Hepatocyte (in vitro differentiated cells): ENCODE data around the gene MDFI. TPM values are rescaled to one million over a fixed set of nuclear protein-coding genes. Genes with fewer than 3 reads are reported as not detected.
A peak's percentile ranks its signal among the peaks of the same experiment; 100 is the strongest.

Source experiments
- DNase-seq: peaks from one replicate; pipeline ENCODE4 v3.0.0-alpha.2; 2016; ENCODE audit warnings: low spot score
- H2AFZ ChIP-seq: fragments of 200-600 bp; sonication (generic); 2 replicates; pipeline ENCODE4 v1.6.0; 2016; ENCODE audit warnings: antibody characterized with exemption, mild to moderate bottlenecking
- H3K27ac ChIP-seq: fragments of 200-600 bp; sonication (generic); 2 replicates; pipeline ENCODE4 v1.5.1; 2016; ENCODE audit warnings: mild to moderate bottlenecking
- H3K27me3 ChIP-seq: fragments of 200-600 bp; sonication (generic); 2 replicates; pipeline ENCODE4 v1.6.1; 2016
- H3K36me3 ChIP-seq: fragments of 200-600 bp; sonication (generic); replicated peaks from 2 replicates; pipeline ENCODE4 v1.5.1; 2016; ENCODE audit warnings: low read depth; ENCODE audit not compliant: insufficient read depth
- H3K4me1 ChIP-seq: fragments of 200-600 bp; sonication (generic); 2 replicates; pipeline ENCODE4 v1.5.1; 2016; ENCODE audit warnings: mild to moderate bottlenecking, moderate library complexity; ENCODE audit not compliant: insufficient read depth
- H3K4me2 ChIP-seq: fragments of 200-600 bp; sonication (generic); 2 replicates; pipeline ENCODE4 v1.6.0; 2016
- H3K4me3 ChIP-seq: fragments of 200-600 bp; sonication (generic); 2 replicates; pipeline ENCODE4 v1.5.1; 2016; ENCODE audit warnings: mild to moderate bottlenecking
- H3K79me2 ChIP-seq: fragments of 200-600 bp; sonication (generic); 2 replicates; pipeline ENCODE4 v1.6.0; 2017; ENCODE audit warnings: mild to moderate bottlenecking
- H3K9me2 ChIP-seq: fragments of 200-600 bp; sonication (generic); replicated peaks from 2 replicates; pipeline ENCODE4 v1.6.0; 2017; ENCODE audit warnings: mild to moderate bottlenecking; ENCODE audit not compliant: insufficient read depth
- H3K9me3 ChIP-seq: fragments of 200-600 bp; sonication (generic); 2 replicates; pipeline ENCODE4 v1.5.1; 2016; ENCODE audit warnings: low read depth, mild to moderate bottlenecking
- H4K20me1 ChIP-seq: fragments of 200-600 bp; sonication (generic); 2 replicates; pipeline ENCODE4 v1.6.0; 2016; ENCODE audit warnings: mild to moderate bottlenecking; ENCODE audit not compliant: insufficient read depth, poor library complexity, severe bottlenecking
- EZH2 ChIP-seq: fragments of 200-600 bp; sonication (generic); IDR thresholded peaks from 2 replicates; pipeline ENCODE4 v1.6.1; 2016; ENCODE audit warnings: antibody characterized with exemption, mild to moderate bottlenecking, borderline replicate concordance
- EZH2phosphoT487 ChIP-seq: fragments of 200-600 bp; sonication (generic); IDR thresholded peaks from one replicate; pipeline ENCODE4 v1.6.1; 2018; ENCODE audit warnings: antibody characterized with exemption, mild to moderate bottlenecking, low read depth, moderate library complexity; ENCODE audit not compliant: unreplicated experiment, severe bottlenecking
- WGBS: methylation state at CpG from one replicate; pipeline ENCODE4 v1.1.6; 2016; ENCODE audit warnings: low lambda C conversion rate; ENCODE audit errors: missing lambda C conversion rate; 5-methylcytosine and 5-hydroxymethylcytosine counted together
- polyA plus RNA-seq: library from polyadenylated mRNA; unstranded; fragments of >200 nt; fragmentation: Nextera tagmentation; extraction: Ambion mirVana; gene quantifications from 2 replicates; pipeline ENCODE4 v1.2.1, GENCODE V29; 2016
- total RNA-seq: library from RNA; depleted of rRNA; stranded (reverse); fragments of >200 nt; gene quantifications from 2 replicates; pipeline ENCODE4 v1.2.3, GENCODE V29; 2014
- TF ChIP-seq, protein P1 (sequence below): fragments of 200-600 bp; sonication (generic); IDR thresholded peaks from 2 replicates; pipeline ENCODE4 v1.5.1; 2016; ENCODE audit warnings: antibody characterized with exemption, mild to moderate bottlenecking; ENCODE audit not compliant: poor library complexity

The MDFI gene
- total and polyA plus RNA-seq, 2 experiments from 2014 or later, result 45.2 to 106 TPM

DNA sequence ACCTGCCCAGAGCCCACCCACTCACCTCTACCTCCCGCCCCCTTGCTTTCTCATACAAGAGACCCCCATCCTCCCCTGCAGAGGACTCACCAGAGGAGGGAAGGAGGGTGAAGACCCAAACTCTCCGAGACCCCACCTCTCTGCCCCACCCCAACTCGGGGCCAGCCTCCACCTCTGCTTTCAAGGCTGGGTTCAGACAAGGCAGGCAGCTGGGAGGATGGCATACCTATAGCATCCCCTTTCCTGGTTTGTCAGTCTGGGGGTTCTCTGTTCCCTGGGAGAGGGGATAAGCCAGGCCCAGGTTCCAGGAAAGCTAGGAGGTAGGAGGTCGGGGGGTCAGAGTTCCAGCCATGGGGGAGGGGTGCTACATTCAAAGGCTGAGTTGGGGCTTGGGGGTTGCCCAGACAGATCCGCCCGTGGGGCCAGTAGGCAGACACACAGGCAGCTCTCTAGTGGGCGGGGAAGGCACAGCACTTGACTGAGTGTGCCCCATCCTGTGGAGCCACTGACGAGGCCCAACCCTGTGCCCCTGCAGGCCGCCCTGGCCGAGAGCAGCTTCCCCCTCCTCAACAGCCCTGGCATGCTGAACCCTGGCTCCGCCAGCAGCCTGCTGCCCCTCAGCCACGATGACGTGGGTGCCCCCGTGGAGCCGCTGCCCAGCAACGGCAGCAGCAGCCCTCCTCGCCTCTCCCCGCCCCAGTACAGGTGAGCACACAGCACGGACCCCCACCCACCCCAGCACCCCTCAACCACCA lies 40.8 kb upstream of the MDFI start:
- Histone ChIP-seq H3K4me1 (peaks cover 27% of the 10 kb centered on the region), H3K36me3 (peaks cover 5% of the 10 kb centered on the region), H4K20me1 (peaks cover 4% of the 10 kb centered on the region), H2AFZ (no peak overlapping the region), H3K27ac (no peak overlapping the region), H3K4me3 (no peak overlapping the region), H3K27me3 (no peaks in the 10 kb centered on the region), H3K9me3 (no peaks in the 10 kb centered on the region), H3K4me2 (no peak overlapping the region), H3K9me2 (no peaks in the 10 kb centered on the region), H3K79me2 (peaks cover 3% of the 10 kb centered on the region)
- 94% methylated on average over 15 of the region's 19 CpGs for WGBS
- DNase-seq, result peak; percentile 7
- TF ChIP-seq, protein P1, sequence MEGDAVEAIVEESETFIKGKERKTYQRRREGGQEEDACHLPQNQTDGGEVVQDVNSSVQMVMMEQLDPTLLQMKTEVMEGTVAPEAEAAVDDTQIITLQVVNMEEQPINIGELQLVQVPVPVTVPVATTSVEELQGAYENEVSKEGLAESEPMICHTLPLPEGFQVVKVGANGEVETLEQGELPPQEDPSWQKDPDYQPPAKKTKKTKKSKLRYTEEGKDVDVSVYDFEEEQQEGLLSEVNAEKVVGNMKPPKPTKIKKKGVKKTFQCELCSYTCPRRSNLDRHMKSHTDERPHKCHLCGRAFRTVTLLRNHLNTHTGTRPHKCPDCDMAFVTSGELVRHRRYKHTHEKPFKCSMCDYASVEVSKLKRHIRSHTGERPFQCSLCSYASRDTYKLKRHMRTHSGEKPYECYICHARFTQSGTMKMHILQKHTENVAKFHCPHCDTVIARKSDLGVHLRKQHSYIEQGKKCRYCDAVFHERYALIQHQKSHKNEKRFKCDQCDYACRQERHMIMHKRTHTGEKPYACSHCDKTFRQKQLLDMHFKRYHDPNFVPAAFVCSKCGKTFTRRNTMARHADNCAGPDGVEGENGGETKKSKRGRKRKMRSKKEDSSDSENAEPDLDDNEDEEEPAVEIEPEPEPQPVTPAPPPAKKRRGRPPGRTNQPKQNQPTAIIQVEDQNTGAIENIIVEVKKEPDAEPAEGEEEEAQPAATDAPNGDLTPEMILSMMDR, result no peak
- no peak for TF ChIP-seq EZH2
- no peak for TF ChIP-seq EZH2phosphoT487

- Histone ChIP-seq H3K27ac (no peak overlapping the region), H4K20me1 (no peaks in the 10 kb centered on the region), H3K79me2 (no peaks in the 10 kb centered on the region), H3K36me3 (peaks cover 5% of the 10 kb centered on the region), H2AFZ (no peak overlapping the region), H3K4me3 (no peak overlapping the region), H3K9me3 (no peaks in the 10 kb centered on the region), H3K4me1 (peaks cover 28% of the 10 kb centered on the region), H3K4me2 (no peak overlapping the region), H3K9me2 (no peaks in the 10 kb centered on the region), H3K27me3 (no peaks in the 10 kb centered on the region)
- no peak for DNase-seq
- WGBS, result 88% methylated on average over 7 of the region's 8 CpGs
- TF ChIP-seq EZH2phosphoT487 (no peak), EZH2 (no peak)
- TF ChIP-seq, protein P1, result no peak
These were observed 39.6 kb upstream of the MDFI start for GRCh38 chr6:41598670-41599014.

- H3K9me2 ChIP-seq, result no peaks in the 10 kb centered on the region
- peak; percentile 37 for DNase-seq
- H3K27ac ChIP-seq, result peak overlapping the region; percentile 65
- no peaks in the 10 kb centered on the region for H3K79me2 ChIP-seq
- H3K4me3 ChIP-seq, result no peak overlapping the region
- H3K9me3 ChIP-seq, result no peaks in the 10 kb centered on the region
- H3K27me3 ChIP-seq, result no peaks in the 10 kb centered on the region
- no peak overlapping the region for H2AFZ ChIP-seq
- WGBS, result 82% methylated on average over 17 of the region's 21 CpGs
- H3K36me3 ChIP-seq, result peaks cover 5% of the 10 kb centered on the region
- H4K20me1 ChIP-seq, result no peaks in the 10 kb centered on the region
- no peak overlapping the region for H3K4me2 ChIP-seq
- TF ChIP-seq, protein P1, result no peak
- TF ChIP-seq EZH2, result no peak
- no peak for TF ChIP-seq EZH2phosphoT487
- H3K4me1 ChIP-seq, result peaks cover 25% of the 10 kb centered on the region
These were observed 39.0 kb upstream of the MDFI start for GRCh38 chr6:41599015-41599851.
